ENCODE data around the gene OLA1. TPM values are rescaled to one million over a fixed set of nuclear protein-coding genes. Genes with fewer than 3 reads are reported as not detected.

OLA1 gene
- total and polyA plus RNA-seq, 2 of the 13 experiments (the other 11 are each of a cell fraction or from before 2014, with no cell fraction given) = 153 to 241 TPM

- TF ChIP-seq, protein P1, sequence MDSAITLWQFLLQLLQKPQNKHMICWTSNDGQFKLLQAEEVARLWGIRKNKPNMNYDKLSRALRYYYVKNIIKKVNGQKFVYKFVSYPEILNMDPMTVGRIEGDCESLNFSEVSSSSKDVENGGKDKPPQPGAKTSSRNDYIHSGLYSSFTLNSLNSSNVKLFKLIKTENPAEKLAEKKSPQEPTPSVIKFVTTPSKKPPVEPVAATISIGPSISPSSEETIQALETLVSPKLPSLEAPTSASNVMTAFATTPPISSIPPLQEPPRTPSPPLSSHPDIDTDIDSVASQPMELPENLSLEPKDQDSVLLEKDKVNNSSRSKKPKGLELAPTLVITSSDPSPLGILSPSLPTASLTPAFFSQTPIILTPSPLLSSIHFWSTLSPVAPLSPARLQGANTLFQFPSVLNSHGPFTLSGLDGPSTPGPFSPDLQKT (CRISPR knock-in tag; IDR thresholded peaks at IDR 0.05; ENCODE audit: borderline replicate concordance) = no peak
- TF ChIP-seq CBFB (CRISPR knock-in tag; IDR thresholded peaks at IDR 0.05) = 0 out of 2 replicates have a peak, but pooled peaks have one; percentile 36
These were observed 208.5 kb downstream of the OLA1 start (continued) for GRCh38 chr2:174039551-174040416.

GRCh38 chr2:174038462-174038861 is 209.9 kb downstream of the OLA1 start:
- Histone ChIP-seq H3K4me2 (ENCODE audit: low read depth, low read length) (peak overlapping the region; percentile 10; the same call in 1 of the 2 replicates), H3K27me3 (ENCODE audit: control insufficient read depth in 1 of 2, insufficient read depth in 2 of 2, low read length in 2 of 2) (peaks cover 0 to 8% of the 10 kb centered on the region in 2 experiments; a peak in 3 of 5 replicates), H4K20me1 (ENCODE audit: insufficient read depth, low read length) (no peaks in the 10 kb centered on the region), H3K9me3 (ENCODE audit: low read length) (no peaks in the 10 kb centered on the region), H2AFZ (ENCODE audit: low read length) (peak overlapping the region; percentile 84), H3K36me3 (replicated peaks in 1 of 2; ENCODE audit: control insufficient read depth in 1 of 2, insufficient read depth in 2 of 2, low read length in 2 of 2) (no peaks in the 10 kb centered on the region), H3K9ac (ENCODE audit: insufficient read depth, low read depth, low read length) (no peak overlapping the region), H3K27ac (ENCODE audit: extremely low read length, insufficient read depth, low read length) (no peak overlapping the region), H3K4me3 (replicated peaks in 1 of 3; ENCODE audit: insufficient read depth in 1 of 3, low read depth in 2 of 3, low read length in 3 of 3) (no peak overlapping the region), H3K79me2 (ENCODE audit: insufficient read depth, low read length) (no peaks in the 10 kb centered on the region), H3K4me1 (ENCODE audit: insufficient read depth, low read length) (peaks cover 23% of the 10 kb centered on the region)
- intact Hi-C loops (cut with micrococcal nuclease; ENCODE audit: unreplicated experiment) = loop anchor here (2.0 kb wide), 1 partner anchor 14 kb away; no protein-coding TSS in a partner anchor
- no TSS peak for BruUV-seq (replicated peaks)
- ATAC-seq (no peak), FAIRE-seq (no peak), DNase-seq (ENCODE audit: low spot score) (no peak)
- TF ChIP-seq NFIB (CRISPR knock-in tag; IDR thresholded peaks at IDR 0.05; ENCODE audit: borderline replicate concordance) (no peak), PAX8 (CRISPR knock-in tag; IDR thresholded peaks at IDR 0.05; ENCODE audit: borderline replicate concordance) (no peak), AGO2 (optimal IDR thresholded peaks at IDR 0.05; ENCODE audit: low read depth, low read length) (no peak), GATA4 (IDR thresholded peaks at IDR 0.05; ENCODE audit: borderline replicate concordance, low read depth) (no peak), ZNF138 (CRISPR knock-in tag; IDR thresholded peaks at IDR 0.05; ENCODE audit: low read depth) (no peak), CBX5 (CRISPR knock-in tag; IDR thresholded peaks at IDR 0.05; ENCODE audit: borderline replicate concordance) (no peak), PHF21A (CRISPR knock-in tag; IDR thresholded peaks at IDR 0.05) (no peak), MXI1 (IDR thresholded peaks at IDR 0.05; ENCODE audit: borderline replicate concordance, low read depth, low read length) (no peak), MEIS2 (CRISPR knock-in tag; IDR thresholded peaks at IDR 0.05) (no peak), GATAD2A (CRISPR knock-in tag; IDR thresholded peaks at IDR 0.05) (no peak), ZNF629 (CRISPR knock-in tag; conservative IDR thresholded peaks at IDR 0.05) (no peak), FOXK2 (IDR thresholded peaks at IDR 0.05) (no peak)
- TF ChIP-seq, protein P2, sequence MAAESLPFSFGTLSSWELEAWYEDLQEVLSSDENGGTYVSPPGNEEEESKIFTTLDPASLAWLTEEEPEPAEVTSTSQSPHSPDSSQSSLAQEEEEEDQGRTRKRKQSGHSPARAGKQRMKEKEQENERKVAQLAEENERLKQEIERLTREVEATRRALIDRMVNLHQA (CRISPR knock-in tag; IDR thresholded peaks at IDR 0.05) = no peak
- WGBS (ENCODE audit: low lambda C conversion rate) = 8% methylated on average over 2 of the region's 2 CpGs
- in situ Hi-C loops (cut with HindIII; ENCODE audit: extremely low pct_ligation_motif_present, low pct_unique_long_range_greater_than_20kb) = no loop called here
- ChIA-PET CTCF (ENCODE audit: low intra/inter-chr PET ratio, low total read pairs) (no interaction called here), POLR2A (interaction anchor here (2.0 kb wide), 1 partner anchor 14 kb away, joined by 6 read pairs; no protein-coding TSS in a partner anchor)

Measured in HepG2 (cell line).